ENCODE results near the gene UBALD2.
"Not testable (repeated sequence)": the region's sequence is repeated elsewhere in the genome, so short reads cannot be mapped to it uniquely, and the experiment has no call there.

Gene UBALD2

GRCh38 chr17:76246080-76247066 is 18.8 kb upstream of the UBALD2 start:
- no peak for DNase-seq

- DNase-seq, result no peak
Measured at GRCh38 chr17:76247304-76247703, 17.8 kb upstream of the UBALD2 start.

DNA sequence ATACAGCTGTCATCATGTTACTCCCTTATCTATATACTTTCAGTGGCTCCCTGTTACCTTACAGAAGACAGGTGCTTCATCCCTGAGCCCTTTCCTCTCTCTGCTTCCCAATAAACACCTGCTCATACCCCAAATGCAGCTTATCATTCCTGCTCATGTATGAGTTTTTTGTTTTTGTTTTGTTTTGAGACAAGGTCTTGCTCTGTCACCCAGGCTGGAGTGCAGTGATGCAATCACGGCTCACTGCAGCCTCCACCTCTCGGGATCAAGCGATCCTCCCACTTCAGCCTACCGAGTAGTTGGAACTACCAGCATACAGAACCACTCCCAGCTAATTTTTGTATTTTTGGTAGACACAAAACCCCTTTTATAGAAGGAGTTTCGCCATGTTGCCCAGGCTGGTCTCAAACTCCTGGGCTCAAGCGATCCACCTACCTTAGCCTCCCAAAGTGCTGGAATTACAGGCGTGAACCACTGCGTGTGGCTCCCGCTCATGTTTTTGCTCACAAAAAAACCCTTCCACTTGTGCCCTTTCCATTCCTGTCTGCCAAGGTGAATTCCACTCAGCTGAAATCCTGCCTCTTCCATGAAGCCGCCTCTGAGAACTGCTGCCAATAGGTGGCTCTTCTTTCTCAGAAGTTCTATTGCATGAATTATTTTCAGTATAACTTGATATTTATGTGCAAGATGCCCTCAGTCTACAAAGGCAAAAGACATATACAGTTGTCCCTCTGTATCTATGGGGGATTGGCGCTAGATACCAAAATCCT is 16.9 kb upstream of the UBALD2 start:
- no peak for DNase-seq

GRCh38 chr17:76250141-76250540 is 15.0 kb upstream of the UBALD2 start:
- no peak for DNase-seq

- DNase-seq, result no peak
Measured at GRCh38 chr17:76251478-76252039, 13.6 kb upstream of the UBALD2 start.

- no peak for DNase-seq
Measured at GRCh38 chr17:76252040-76252954, 12.9 kb upstream of the UBALD2 start.

GRCh38 chr17:76252967-76253766 is 12.0 kb upstream of the UBALD2 start:
- DNase-seq, result not testable (repeated sequence)

GRCh38 chr17:76253841-76254240 is 11.3 kb upstream of the UBALD2 start:
- DNase-seq, result no peak

DNA sequence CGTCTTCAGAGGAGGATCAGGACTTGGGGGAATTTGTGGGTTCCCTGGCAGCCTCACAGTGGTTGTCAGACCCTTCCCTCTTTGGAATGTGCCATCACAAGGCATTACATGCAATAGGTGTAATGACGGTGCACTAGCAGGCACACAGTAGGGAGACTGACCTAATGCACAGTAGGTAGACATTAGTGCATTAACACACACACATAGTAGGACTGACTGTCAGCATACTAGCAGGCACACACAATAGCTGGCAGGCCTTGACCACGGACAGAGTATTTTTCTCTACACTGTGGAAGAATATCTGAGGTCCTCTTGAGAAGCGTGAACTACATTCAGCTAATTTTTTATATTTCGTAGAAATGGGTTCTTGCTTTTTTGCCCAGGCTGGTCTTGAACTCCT is 10.9 kb upstream of the UBALD2 start:
- DNase-seq, result no peak

DNA sequence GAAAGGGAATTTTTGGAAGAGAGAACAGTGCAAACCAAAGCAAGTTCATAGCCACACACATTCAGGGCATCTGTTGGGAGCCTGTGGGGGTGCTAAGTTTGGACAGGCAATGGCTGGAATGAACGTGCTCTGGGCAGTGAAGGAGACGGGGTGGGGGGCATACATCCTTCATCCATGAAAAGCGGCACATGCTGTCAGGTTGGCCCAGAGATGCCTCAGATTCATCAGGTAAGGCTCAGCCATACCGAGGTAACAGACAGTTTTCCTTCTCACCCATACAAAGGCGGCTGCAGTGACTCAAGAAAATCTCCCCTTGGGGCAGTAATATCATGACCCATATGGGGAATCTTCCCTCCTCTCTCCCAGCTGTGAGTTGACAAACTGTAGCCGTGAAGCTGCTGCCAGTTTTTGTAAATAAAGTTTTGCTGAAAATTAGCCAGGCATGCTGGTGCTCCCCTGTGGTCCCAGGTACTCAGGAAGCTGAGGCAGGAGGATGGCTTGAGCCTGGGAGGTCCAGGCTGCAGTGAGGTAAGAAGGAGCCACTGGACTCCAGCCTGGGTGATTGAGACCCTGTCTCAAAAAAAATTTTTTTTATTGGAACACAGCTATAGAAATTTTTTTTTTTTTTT is 9.2 kb upstream of the UBALD2 start:
- DNase-seq, result no peak

DNA sequence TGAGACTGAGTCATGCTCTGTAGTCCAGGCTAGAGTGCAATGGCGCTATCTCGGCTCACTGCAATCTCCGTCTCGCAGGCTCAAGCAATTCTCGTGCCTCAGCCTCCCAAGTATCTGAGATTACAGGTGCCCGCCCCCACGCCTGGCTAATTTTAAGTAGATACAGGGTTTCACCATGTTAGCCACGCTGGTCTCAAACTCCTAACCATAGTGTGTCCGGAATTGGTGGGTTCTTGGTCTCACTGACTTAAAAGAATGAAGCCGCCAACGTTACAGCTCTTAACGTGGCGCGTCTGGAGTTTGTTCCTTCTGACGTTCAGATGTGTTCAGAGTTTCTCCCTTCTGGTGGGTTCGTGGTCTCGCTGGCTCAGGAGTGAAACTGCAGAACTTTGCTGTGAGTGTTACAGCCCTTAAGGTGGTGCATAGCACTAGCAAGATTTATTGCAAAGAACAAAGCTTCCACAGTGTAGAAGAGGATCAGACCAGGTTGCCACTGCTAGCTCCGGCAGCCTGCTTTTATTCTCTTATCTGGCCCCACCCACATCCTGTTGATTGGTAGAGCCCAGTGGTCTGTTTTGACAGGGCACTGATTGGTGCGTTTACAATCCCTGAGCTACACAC is 8.6 kb upstream of the UBALD2 start:
- DNase-seq, result peak; percentile 47

DNA sequence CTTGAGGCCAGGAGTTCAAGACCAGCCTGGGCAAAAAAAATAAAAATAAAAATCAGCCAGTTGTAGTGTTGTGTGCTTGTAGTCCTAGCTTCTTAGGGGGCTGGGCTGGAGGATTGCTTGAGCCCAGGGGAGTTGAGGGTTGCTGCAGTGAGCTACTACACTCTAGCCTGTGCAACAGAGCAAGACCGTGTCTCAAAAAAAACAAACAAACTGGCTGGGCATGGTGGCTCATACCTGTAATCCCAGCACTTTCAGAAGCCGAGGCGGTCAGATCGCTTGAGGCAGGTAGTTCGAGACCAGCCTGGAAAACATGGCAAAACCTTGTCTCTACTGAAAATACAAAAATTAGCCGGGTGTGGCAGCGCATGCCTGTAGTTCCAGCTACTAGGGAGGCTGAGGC is 4.9 kb upstream of the UBALD2 start:
- DNase-seq, result no peak

DNA sequence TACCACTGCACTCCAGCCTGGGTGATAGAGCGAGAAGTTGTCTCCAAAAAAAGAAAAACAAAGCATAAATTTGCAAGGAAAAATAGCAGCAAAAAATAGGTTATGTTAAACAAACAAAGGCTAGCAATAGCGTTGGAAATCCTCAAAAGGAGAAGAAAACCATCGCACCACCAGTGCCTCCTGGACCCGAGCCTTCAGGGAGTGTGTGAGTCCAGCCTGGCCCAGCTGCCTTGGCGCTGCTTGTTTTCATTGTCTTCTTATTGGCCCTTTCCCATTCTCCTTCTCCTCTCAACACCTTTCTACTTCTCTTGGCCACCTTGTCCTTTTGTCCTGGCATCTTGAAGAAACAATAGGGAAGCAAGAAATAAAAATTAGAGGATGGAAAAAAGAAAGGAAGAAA is 4.5 kb upstream of the UBALD2 start:
- no peak for DNase-seq

GRCh38 chr17:76261421-76262215 is 3.5 kb upstream of the UBALD2 start:
- no peak for DNase-seq

- DNase-seq, result no peak
Measured at GRCh38 chr17:76262732-76263344, 2.3 kb upstream of the UBALD2 start.

DNA sequence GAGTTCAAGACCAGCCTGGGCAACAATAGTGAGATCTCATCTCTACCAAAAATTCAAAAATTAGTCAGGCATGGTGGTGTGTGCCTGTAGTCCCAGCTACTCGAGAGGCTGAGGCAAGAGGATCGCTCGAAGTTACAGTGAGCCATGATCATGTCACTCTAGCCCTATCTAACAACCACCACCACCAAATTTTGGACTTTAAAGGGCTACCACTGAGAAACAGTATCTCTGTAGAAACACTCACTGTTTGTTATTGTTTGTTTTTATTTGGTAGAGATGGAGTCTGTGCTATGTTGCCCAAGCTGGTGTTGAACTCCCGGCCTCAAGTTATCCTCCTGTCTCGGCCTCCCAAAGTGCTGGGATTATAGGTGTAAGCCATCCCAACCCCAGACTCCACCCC is 1.3 kb upstream of the UBALD2 start:
- no peak for DNase-seq

DNA sequence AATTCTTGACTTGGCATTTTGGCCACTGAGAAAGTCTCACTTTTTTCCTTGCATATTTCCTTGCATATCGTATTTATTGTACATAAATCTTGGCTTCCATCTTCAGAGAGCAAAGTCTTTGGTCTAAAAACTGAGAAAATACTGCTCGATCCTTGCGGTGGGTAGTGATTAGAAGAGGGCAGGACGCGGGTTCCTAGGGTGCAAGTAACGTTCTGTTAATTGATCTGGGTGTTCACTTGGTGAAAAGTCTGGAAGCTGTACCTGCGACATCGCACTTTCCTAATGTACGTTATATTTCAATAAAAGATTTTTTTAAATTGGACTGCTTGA is 758 bp upstream of the UBALD2 start:
- no peak for DNase-seq

DNA sequence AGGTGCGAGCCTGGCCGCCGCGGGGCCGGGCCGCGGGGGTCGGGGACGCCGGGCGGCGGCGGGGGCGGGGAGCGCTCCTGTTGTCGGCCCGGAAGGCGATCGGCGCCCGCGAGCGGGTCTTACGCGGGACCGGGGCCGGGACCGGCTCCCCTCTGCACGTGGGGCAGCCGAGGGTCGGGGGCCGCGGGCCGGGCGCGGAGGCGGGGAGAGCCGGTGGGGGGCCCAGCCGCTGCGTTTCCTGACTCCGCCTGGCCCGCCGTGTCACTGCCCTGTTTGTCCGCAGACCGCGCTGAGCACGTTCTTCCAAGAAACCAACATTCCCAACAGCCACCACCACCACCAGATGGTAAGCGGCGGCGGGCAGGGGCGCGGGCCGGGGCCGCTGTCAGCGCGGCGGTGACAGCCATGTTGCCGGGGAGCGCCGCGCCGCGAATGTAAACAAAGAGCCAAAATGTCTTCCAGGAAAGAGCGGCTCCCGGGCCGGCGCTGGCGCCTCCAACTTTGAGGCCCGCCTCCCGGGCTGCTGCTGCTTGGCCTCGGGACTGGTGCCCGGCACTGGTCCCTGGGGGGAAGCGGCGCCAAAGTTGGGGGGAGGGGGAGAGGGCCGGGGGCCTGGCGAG is 586 bp downstream of the UBALD2 start:
- DNase-seq, result peak; percentile 47
